ENCODE results near the gene FITM2.

DNA sequence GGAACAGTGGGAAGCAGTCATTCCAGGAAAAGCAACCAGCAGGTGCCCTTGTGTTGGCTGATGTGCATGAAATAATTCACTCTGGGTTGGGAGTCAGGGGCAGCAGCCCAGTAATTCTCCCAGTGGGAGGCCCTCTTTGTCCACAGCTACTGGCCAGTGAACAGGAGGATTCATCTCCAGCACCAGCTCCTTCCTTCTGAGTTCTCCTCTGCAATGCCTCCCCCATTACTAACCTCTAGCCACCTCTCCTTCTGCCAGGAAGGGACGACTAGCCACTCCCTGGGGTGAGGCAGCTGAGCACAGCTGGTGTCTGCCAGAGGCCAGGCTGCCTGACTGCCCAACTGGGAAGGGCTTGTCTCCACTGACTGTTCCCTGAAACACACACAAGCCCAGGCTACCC, 13.3 kb upstream of the FITM2 start:
- TF ChIP-seq EZH2phosphoT487 (IDR thresholded peaks at IDR 0.05; ENCODE audit: insufficient read depth, low read depth) (no peak), EZH2 (IDR thresholded peaks at IDR 0.05; ENCODE audit: insufficient read depth, poor library complexity, severe bottlenecking) (no peak)
